GM18502 (cell line): Measurements from ENCODE around the gene ACP5.

ENCODE experiments used
- ATAC-seq: cut with Tn5 transposase; IDR thresholded peaks from one replicate; pipeline ENCODE4 v1.9.1; 2021; ENCODE audit warnings: mild to moderate bottlenecking; ENCODE audit not compliant: unreplicated experiment, poor library complexity

Gene ACP5

GRCh38 chr19:11550265-11550664 is 27.2 kb downstream of the ACP5 start:
- ATAC-seq, result no peak

GRCh38 chr19:11549386-11549953 is 28.0 kb downstream of the ACP5 start:
- no peak for ATAC-seq

- ATAC-seq, result no peak
Measured at GRCh38 chr19:11547929-11548700, 29.3 kb downstream of the ACP5 start.

GRCh38 chr19:11541238-11541637 is 36.2 kb downstream of the ACP5 start:
- no peak for ATAC-seq

- ATAC-seq, result no peak
Measured at GRCh38 chr19:11540645-11541044, 36.8 kb downstream of the ACP5 start.

GRCh38 chr19:11539495-11540365 is 37.7 kb downstream of the ACP5 start:
- ATAC-seq, result no peak

GRCh38 chr19:11538232-11539036 is 39.0 kb downstream of the ACP5 start, which contains the start of gene CNN1:
Gene CNN1 (plus strand): TSS chr19:11538851. CDS start chr19:11538928, 77 bp downstream.
- ATAC-seq, result no peak

GRCh38 chr19:11535792-11536595 is 41.5 kb downstream of the ACP5 start:
- peak; percentile 66 for ATAC-seq

GRCh38 chr19:11534948-11535347 is 42.5 kb downstream of the ACP5 start:
- no peak for ATAC-seq

GRCh38 chr19:11534538-11534937 is 42.9 kb downstream of the ACP5 start:
- ATAC-seq, result no peak

GRCh38 chr19:11530432-11530831 is 47.0 kb downstream of the ACP5 start:
- ATAC-seq, result no peak

- ATAC-seq, result peak; percentile 92
Measured at GRCh38 chr19:11528551-11529341, 48.7 kb downstream of the ACP5 start, which contains the start of gene ECSIT. Gene ECSIT (minus strand): TSS chr19:11529134. CDS start chr19:11519170, 9,964 bp downstream.
